Activated CD4-positive, alpha-beta T cell treated with anti-CD3 and anti-CD28 coated beads for 48 hours (primary cell): ENCODE measurements around the gene TRIM9.
"Not testable (repeated sequence)": the region's sequence is repeated elsewhere in the genome, so short reads cannot be mapped to it uniquely, and the experiment has no call there.

Source experiments
- DNase-seq: peaks from one replicate; pipeline ENCODE4 v3.0.0-alpha.2; 2020

Gene TRIM9

GRCh38 chr14:50998612-50999011 lies 96.3 kb downstream of the TRIM9 start:
- no peak for DNase-seq

GRCh38 chr14:50997712-50998111 lies 97.2 kb downstream of the TRIM9 start:
- DNase-seq, result no peak

GRCh38 chr14:50994158-50994557 lies 100.7 kb downstream of the TRIM9 start:
- not testable (repeated sequence) for DNase-seq

- DNase-seq, result no peak
Measured at GRCh38 chr14:50985859-50986331, 109.0 kb downstream of the TRIM9 start.

- DNase-seq, result no peak
Measured at GRCh38 chr14:50985124-50985858, 109.6 kb downstream of the TRIM9 start.

DNA sequence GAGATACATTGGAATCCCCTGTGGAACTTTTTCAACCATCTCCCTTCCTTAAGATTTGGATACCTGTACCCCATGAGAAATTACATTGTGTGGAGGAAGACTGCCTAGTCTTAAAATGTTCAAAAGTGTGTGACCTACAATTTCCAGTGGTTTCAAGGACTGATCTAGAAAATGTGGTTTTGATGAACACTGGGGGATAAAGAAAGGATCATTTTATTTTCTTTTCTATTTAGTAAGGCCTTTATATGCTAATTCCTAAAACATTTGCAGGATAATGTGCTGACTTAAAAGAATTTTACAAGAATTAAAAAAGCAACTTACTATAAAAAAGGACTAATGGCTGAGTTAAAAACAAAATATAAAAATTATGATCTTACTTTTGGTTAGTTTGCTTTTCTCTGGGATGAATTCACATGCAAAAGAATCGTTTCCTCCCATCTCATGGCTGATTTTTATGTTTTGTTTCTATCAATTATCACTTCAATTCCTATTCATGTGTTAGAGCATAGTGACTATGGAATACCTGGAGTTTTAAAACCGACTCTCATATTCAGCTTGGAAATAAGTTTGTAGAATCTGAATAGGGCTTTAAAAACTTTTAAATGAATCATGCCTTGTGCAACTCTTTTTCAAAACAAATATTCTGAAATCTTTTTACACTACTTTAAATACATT lies 110.7 kb downstream of the TRIM9 start:
- DNase-seq, result no peak

DNA sequence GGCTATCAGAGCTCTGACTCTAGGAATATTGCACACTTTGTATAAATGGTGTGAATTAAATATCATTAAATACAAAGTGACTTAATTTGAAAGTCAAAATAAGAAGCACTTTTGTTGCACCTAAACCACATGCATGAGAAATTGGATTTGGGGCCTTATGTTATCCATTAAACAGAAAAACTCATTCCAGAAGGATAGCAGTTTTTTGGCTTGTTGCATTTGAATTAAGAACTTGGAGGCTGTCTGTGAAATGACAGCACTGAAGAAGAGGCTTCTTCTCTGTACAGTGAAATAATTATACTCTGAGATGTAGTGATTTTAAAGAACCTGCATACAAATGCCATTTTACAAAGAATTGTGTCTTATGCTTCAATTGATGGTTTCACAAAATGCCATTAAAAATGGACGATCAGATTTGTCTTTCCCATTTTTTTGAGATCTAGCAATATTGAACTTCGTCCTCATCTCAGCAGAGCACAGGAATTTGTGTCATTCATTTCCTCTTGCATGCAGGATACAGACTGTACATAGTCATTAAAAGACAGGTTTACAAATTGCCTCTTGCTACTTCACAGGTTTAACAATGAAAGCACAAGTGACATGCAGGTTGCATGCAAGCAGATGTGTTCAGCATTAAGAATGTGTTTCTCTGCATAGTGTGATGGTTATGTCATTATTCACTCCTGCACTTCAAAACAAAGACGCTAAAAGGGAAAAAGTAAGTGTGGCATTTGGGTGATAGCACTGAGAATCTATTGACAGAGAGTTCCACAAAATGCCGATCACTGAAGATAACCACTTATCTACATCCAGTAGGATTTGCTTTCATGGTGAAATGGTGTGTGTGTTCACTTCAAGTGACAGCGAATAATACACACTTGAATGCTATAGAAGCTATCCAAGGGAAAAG lies 114.7 kb downstream of the TRIM9 start:
- DNase-seq, result no peak

DNA sequence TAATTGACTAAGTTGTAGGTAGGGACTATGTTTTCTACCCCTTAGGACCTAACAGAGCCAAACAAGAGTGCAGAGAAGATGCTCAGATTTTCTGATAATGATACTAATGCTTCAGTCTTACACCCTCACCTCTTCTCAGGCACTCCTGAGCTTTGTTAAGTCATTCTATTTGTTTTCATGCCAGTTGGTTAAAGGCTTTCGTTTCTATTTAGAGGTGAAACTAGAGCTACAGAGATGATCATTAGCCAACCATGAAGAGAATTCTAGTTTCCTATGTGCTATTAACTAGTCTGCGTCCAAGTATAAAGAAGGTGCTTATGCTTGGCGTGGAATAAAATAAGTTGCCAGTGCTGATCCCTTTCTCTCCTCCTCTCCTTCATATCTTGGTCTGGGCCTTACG lies 116.0 kb downstream of the TRIM9 start:
- no peak for DNase-seq

- DNase-seq, result no peak
Measured at GRCh38 chr14:50978529-50978871, 116.4 kb downstream of the TRIM9 start.

- DNase-seq, result no peak
Measured at GRCh38 chr14:50977863-50978528, 116.9 kb downstream of the TRIM9 start.

GRCh38 chr14:50974118-50974517 lies 120.8 kb downstream of the TRIM9 start:
- DNase-seq, result no peak

DNA sequence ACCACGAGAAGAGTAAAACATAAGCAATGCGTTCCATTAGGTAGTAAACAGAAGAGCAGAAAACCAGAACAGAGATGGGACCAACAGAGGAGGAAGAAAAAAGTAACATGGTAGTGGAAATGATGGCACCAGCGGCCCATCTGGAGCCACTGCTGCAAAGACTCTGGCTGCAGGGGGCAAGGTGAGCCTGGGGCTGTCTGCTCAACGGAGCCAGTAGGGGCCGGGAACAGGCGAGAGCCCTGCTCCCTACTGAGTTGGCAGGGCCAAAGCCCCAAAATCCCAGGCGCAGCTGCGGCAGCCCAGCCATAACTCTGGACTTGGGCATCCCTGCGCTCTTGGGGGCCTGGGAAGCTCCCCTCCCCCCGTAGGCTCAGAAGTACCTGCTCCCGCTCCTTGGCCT lies 122.2 kb downstream of the TRIM9 start:
- no peak for DNase-seq

DNA sequence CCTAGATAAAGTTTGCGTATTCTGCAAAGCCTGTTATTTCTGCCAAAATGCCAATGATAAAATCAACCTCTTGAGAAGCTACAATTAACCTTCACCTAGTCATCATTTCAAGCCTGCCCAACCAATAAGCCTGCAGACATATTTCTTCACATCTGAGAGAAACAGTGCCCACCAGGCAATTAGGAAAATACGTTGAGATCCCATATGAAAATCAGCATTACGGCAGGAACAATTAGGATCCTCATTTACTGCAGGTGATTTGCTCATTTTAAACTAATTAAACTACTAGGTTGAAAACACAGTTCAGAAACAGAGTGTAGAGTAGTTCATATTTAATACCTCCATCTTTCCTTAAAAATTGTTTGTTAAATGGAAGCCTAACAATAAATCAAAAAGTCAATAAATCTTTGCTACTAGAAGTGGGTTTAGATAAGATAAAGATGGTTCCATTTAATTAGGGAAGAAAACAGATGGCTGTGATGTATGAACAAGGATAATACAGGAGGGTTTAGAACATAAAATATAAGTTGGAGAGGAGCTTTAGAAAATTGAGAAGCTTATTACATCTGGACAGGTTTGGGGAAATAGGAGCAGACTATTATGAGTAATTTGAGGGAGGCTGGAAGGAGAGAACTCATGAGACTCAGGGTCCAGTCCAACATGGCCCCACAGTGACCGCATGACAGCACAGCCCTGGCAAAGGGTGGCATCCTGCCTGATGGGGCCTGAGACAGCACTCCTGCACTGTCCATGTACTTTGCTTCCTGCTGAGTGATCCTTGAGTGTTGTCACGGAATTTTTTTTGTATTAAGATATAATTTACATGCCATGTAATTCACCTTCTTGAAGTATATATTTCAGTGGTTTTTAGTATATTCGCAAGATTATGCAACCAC lies 123.8 kb downstream of the TRIM9 start:
- no peak for DNase-seq

DNA sequence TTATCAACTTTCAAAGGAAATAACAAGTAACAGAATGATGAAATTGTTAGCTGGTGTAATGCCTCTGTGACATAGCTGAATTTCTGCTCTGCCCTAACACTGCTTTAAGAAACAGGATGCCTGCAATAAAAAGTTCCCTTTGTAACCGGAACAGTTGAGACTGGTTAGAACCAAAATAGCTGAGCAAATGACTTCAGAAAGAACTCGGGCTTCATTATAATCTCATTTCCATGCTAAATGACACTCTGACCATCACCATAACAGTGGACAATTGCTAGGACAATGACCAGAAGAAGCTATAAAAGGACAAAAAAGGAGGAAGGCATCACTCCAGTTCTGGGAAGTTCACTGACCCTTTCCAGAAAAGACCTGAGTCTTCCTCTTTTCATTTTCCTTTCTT lies 127.1 kb downstream of the TRIM9 start:
- DNase-seq, result no peak

GRCh38 chr14:50967103-50967502 lies 127.8 kb downstream of the TRIM9 start:
- no peak for DNase-seq

- no peak for DNase-seq
Measured at GRCh38 chr14:50964683-50965390, 130.1 kb downstream of the TRIM9 start.

- DNase-seq, result no peak
Measured at GRCh38 chr14:50963919-50964318, 131.0 kb downstream of the TRIM9 start.

DNA sequence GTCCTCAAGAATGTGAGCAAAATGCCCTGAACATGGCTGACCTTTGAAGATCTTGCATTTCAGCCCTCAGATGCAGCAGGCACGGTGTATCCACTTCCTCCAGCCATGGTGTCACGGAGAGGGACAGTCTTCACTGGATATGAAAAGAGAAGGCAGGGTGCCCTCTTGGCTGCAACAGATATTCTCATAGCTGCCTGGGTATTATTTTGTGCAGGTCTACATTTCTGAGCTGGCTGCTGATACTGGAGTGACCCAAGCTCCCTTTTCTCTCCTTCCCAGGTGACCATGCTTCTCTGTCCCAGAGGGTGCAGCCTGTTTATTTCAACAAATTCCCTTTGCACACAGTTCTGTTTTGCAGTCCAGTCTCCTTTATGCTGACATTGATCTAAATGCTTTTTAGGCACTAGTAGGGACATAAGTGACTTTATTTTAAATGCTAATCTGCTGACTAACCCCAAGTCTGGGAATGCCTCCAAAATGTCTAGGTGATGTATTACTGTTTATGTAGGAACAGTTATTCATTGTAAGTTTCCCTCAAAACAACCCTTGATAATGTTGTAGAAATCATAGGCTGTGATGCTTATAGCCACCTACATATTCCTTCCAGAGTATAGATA lies 133.2 kb downstream of the TRIM9 start:
- DNase-seq, result no peak

- DNase-seq, result no peak
Measured at GRCh38 chr14:50957296-50957695, 137.6 kb downstream of the TRIM9 start.

DNA sequence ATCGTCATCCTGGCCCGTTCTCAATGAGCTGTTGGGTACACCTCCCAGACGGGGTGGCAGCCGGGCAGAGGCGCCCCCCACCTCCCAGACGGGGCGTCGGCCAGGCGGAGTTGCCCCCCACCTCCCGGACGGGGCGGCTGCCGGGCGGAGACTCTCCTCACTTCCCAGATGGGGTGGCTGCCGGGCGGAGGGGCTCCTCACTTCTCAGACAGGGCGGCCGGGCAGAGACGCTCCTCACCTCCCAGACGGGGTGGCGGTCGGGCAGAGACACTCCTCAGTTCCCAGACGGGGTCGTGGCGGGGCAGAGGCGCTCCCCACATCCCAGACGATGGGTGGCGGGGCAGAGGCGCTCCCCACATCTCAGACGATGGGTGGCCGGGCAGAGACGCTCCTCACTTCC lies 138.5 kb downstream of the TRIM9 start:
- DNase-seq, result not testable (repeated sequence)
